BJ (cell line): ENCODE measurements around the gene COA7. TPM values are rescaled to one million over a fixed set of nuclear protein-coding genes. Genes with fewer than 3 reads are reported as not detected.

Experiments used
- CTCF ChIA-PET: fragments of 350-600 bp; formaldehyde crosslinking; extraction: SDS; loops from one replicate; lab custom pipeline; 2021; ENCODE audit warnings: antibody characterized with exemption, inconsistent platforms; lab: Yijun Ruan, JAX
- POLR2A ChIA-PET: fragments of 300-600 bp; sonication (Branson Sonifier 250); formaldehyde crosslinking; extraction: SDS; loops from one replicate; lab custom pipeline; 2021; ENCODE audit warnings: antibody characterized with exemption; lab: Charles Lee
- DNase-seq: peaks from one replicate; pipeline ENCODE4 v3.0.0-alpha.2; 2011; ENCODE audit warnings: low read depth
- H3K27me3 ChIP-seq: 2 replicates; pipeline ENCODE4 v1.6.0; 2011; ENCODE audit warnings: low read length; ENCODE audit not compliant: control insufficient read depth, insufficient read depth
- H3K36me3 ChIP-seq: 2 replicates; pipeline ENCODE4 v1.5.1; 2011; ENCODE audit warnings: low read length; ENCODE audit not compliant: control insufficient read depth, insufficient read depth
- H3K4me3 ChIP-seq: 2 replicates; pipeline ENCODE4 v1.5.1; 2011; ENCODE audit warnings: low read depth, mild to moderate bottlenecking, control low read depth, low read length
- polyA plus RNA-seq: library from polyadenylated mRNA; depleted of rRNA; stranded (reverse); fragments of >200 nt; gene quantifications from 2 replicates; pipeline ENCODE4 v1.2.3, GENCODE V29; 2011
- TF ChIP-seq, protein P1 (sequence below): IDR thresholded peaks from 2 replicates; pipeline ENCODE4 v1.5.1; 2011; ENCODE audit warnings: low read depth, mild to moderate bottlenecking, control low read depth, inconsistent platforms, low read length, moderate library complexity; ENCODE audit not compliant: insufficient read depth

COA7 gene
- polyA plus RNA-seq, 1 experiment, result 14.4 TPM

DNA sequence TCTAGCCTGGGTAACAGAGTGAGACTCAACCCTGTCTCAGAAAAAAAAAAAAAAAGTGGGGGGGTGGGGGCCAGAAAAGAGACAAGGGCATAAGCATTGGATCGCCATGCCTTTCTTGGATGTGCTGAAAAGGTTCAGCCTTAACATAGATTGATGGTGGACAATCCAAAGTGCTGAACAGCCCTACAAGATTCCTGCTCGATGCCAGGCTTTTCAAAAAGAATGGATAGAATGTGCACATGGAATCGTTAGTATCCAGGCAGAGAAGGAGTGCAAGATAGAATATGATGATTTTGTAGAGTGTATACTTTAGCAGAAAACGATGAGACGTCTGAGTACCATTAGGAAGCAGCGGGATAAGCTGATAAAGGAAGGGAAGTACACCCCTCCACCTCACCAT, 10.9 kb upstream of the COA7 start:
- no peaks in the 10 kb centered on the region for H3K36me3 ChIP-seq
- CTCF ChIA-PET, result interaction anchor here (1.0 to 1.3 kb wide), 2 partner anchors 14 to 22 kb away, joined by 3 to 4 read pairs; no protein-coding TSS in a partner anchor
- no peaks in the 10 kb centered on the region for H3K27me3 ChIP-seq
- TF ChIP-seq, protein P1, sequence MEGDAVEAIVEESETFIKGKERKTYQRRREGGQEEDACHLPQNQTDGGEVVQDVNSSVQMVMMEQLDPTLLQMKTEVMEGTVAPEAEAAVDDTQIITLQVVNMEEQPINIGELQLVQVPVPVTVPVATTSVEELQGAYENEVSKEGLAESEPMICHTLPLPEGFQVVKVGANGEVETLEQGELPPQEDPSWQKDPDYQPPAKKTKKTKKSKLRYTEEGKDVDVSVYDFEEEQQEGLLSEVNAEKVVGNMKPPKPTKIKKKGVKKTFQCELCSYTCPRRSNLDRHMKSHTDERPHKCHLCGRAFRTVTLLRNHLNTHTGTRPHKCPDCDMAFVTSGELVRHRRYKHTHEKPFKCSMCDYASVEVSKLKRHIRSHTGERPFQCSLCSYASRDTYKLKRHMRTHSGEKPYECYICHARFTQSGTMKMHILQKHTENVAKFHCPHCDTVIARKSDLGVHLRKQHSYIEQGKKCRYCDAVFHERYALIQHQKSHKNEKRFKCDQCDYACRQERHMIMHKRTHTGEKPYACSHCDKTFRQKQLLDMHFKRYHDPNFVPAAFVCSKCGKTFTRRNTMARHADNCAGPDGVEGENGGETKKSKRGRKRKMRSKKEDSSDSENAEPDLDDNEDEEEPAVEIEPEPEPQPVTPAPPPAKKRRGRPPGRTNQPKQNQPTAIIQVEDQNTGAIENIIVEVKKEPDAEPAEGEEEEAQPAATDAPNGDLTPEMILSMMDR, result no peak
- DNase-seq, result no peak
- POLR2A ChIA-PET, result no interaction called here
- H3K4me3 ChIP-seq, result no peak overlapping the region

DNA sequence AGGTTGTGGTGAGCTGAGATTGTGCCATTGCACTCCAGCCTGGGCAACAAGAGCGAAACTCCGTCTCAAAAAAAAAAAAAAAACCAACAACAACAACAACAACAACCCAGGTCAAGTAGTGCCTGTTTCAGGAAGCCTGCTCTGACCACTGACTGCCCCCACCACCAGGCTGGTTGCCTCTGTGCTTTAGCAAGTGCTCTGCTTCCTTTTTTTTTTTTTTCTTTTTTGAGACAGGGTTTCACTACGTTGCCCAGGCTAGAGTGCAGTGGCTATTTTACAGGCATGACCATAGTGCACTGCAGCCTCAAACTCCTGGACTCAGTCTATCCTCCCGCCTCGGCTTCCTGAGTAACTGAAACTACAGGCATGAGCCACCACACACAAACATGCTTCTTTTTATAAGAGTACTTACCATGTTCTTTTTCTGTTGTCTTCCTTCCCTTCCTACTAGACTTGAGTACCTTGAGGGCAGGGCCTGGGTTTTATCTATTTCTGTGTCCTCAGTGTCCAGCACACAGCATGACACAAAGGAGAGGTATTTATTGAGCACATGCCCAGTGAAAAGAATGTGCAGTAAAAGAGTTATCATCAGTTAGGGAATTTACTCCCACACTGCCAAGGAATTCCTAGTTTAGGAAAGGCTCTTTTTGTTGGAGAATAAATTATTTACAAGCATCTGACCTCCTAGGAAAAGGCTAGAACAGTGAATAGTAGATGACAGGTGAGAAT, 9.9 kb upstream of the COA7 start:
- TF ChIP-seq, protein P1, result no peak
- Histone ChIP-seq H3K4me3 (no peak overlapping the region), H3K36me3 (no peaks in the 10 kb centered on the region), H3K27me3 (no peaks in the 10 kb centered on the region)
- CTCF ChIA-PET, result no interaction called here
- POLR2A ChIA-PET, result no interaction called here
- peak; percentile 83 for DNase-seq

DNA sequence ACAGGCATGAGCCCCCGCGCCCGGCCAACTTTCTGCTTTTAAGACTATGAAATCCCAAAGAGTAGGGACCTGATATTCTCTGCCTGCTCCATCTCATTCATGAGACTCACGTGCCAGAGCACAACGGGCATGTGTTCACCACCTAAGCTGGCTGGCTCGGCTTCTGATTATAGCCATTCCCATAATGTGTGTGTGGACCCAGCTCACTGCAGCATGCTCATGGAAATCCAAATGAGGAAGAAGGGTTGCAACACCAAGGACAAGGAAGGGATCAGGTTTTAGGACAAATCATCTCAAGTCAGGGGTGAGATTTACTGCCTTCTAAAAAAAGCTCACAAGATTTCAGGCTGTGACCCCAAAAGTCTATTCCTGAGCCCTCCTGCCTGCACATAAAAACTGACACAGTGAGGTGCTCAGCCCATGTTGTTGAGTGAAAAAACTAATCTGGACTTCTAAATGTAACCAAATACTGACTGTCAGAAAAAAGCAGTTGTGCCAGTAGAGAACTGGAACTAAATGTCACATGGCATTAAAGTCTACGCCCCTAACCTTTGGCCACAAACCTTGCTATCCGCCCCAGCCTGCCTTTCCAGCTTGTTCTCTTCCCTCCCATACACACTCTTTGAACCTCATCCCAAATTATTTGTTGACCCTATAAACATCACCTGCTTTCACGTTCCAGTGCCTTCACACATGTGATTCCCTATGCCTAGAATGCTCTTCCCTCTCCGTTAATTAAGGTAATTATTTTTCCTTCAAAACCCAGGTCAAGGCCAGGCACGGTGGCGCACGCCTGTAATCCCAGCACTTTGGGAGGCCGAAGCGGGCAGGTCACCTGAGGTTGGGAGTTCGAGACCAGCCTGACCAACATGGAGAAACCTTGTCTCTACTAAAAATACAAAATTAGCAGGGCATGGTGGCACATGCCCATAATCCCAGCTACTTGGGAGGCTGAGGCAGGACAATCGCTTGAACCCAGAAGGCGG, 9.1 kb upstream of the COA7 start:
- ChIA-PET CTCF (no interaction called here), POLR2A (no interaction called here)
- no peak for DNase-seq
- Histone ChIP-seq H3K36me3 (no peaks in the 10 kb centered on the region), H3K27me3 (no peaks in the 10 kb centered on the region), H3K4me3 (no peak overlapping the region)
- TF ChIP-seq, protein P1, result no peak

DNA sequence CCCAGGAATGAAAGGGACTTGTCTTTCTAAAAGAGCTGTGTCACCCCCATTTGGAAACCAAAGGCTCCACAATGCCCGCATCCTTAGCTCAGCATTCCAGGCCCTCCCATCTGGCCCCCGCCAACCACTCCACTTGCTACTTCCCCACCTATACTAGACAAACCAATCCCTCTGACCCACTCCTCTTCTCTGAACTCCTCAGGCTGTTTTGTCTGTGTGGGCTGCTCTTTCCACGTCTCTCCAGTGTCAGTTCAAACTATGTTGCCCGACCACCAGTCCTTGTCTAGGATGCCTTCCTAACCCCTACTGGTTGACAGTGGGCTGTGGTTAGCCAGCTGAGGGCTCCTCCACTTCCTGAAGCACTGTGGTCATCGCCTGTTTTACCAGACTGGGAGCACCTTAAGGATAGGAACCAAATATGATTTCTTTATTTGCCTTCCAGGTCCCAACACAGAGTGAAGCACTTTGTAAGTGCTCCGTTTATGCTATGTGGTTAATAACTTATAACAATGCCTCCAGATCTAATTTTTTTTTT, 8.1 kb upstream of the COA7 start:
- Histone ChIP-seq H3K4me3 (no peak overlapping the region), H3K36me3 (no peaks in the 10 kb centered on the region), H3K27me3 (no peaks in the 10 kb centered on the region)
- CTCF ChIA-PET, result no interaction called here
- POLR2A ChIA-PET, result no interaction called here
- DNase-seq, result no peak
- TF ChIP-seq, protein P1, result no peak
